ENCODE data around the gene CTDSPL. TPM values are rescaled to one million over a fixed set of nuclear protein-coding genes. Genes with fewer than 3 reads are reported as not detected.

CTDSPL gene
- total RNA-seq, 1 donor = 34.7 TPM

GRCh38 chr3:37826933-37827332 lies 34.7 kb upstream of the CTDSPL start:
- no peak for TF ChIP-seq CTCF (IDR thresholded peaks at IDR 0.05; ENCODE audit: extremely low read depth, low read depth, low read length)
- Histone ChIP-seq H3K27me3 (ENCODE audit: insufficient read depth, low read length) (no peaks in the 10 kb centered on the region), H3K36me3 (ENCODE audit: insufficient read depth, low read length) (no peaks in the 10 kb centered on the region), H3K4me3 (ENCODE audit: insufficient read depth, low read length) (no peak overlapping the region), H3K4me2 (ENCODE audit: insufficient read depth, low read length) (no peak overlapping the region), H3K4me1 (ENCODE audit: insufficient read depth, low read length) (no peaks in the 10 kb centered on the region), H2AFZ (ENCODE audit: low read length) (no peak overlapping the region), H3K9me3 (ENCODE audit: low read depth, low read length) (no peaks in the 10 kb centered on the region), H4K20me1 (ENCODE audit: insufficient read depth, low read length) (no peaks in the 10 kb centered on the region), H3K27ac (ENCODE audit: low read depth, low read length) (no peak overlapping the region), H3K79me2 (ENCODE audit: insufficient read depth, low read length) (no peaks in the 10 kb centered on the region)
- DNase-seq (ENCODE audit: insufficient read length, low spot score, missing footprints) = no peak

GRCh38 chr3:37832480-37832879 lies 29.2 kb upstream of the CTDSPL start:
- no peak overlapping the region for H2AFZ ChIP-seq (ENCODE audit: low read length)
- TF ChIP-seq CTCF (IDR thresholded peaks at IDR 0.05; ENCODE audit: extremely low read depth, low read depth, low read length) = no peak
- H3K4me3 ChIP-seq (ENCODE audit: insufficient read depth, low read length) = no peak overlapping the region
- no peak overlapping the region for H3K4me2 ChIP-seq (ENCODE audit: insufficient read depth, low read length)
- H3K27me3 ChIP-seq (ENCODE audit: insufficient read depth, low read length) = no peaks in the 10 kb centered on the region
- no peaks in the 10 kb centered on the region for H3K36me3 ChIP-seq (ENCODE audit: insufficient read depth, low read length)
- no peaks in the 10 kb centered on the region for H3K9me3 ChIP-seq (ENCODE audit: low read depth, low read length)
- DNase-seq (ENCODE audit: insufficient read length, low spot score, missing footprints) = no peak
- H4K20me1 ChIP-seq (ENCODE audit: insufficient read depth, low read length) = no peaks in the 10 kb centered on the region
- no peak overlapping the region for H3K27ac ChIP-seq (ENCODE audit: low read depth, low read length)
- H3K4me1 ChIP-seq (ENCODE audit: insufficient read depth, low read length) = no peaks in the 10 kb centered on the region
- H3K79me2 ChIP-seq (ENCODE audit: insufficient read depth, low read length) = no peaks in the 10 kb centered on the region

- Histone ChIP-seq H3K9me3 (ENCODE audit: low read depth, low read length) (no peaks in the 10 kb centered on the region), H3K79me2 (ENCODE audit: insufficient read depth, low read length) (no peaks in the 10 kb centered on the region), H3K4me2 (ENCODE audit: insufficient read depth, low read length) (no peak overlapping the region), H2AFZ (ENCODE audit: low read length) (no peak overlapping the region), H3K4me1 (ENCODE audit: insufficient read depth, low read length) (no peaks in the 10 kb centered on the region), H3K27ac (ENCODE audit: low read depth, low read length) (no peak overlapping the region), H3K27me3 (ENCODE audit: insufficient read depth, low read length) (no peaks in the 10 kb centered on the region), H4K20me1 (ENCODE audit: insufficient read depth, low read length) (no peaks in the 10 kb centered on the region), H3K36me3 (ENCODE audit: insufficient read depth, low read length) (no peaks in the 10 kb centered on the region), H3K4me3 (ENCODE audit: insufficient read depth, low read length) (no peak overlapping the region)
- peak; percentile 16 for TF ChIP-seq CTCF (IDR thresholded peaks at IDR 0.05; ENCODE audit: extremely low read depth, low read depth, low read length)
- no peak for DNase-seq (ENCODE audit: insufficient read length, low spot score, missing footprints)
Measured at GRCh38 chr3:37833302-37834186, 28.1 kb upstream of the CTDSPL start.

- no peaks in the 10 kb centered on the region for H3K27me3 ChIP-seq (ENCODE audit: insufficient read depth, low read length)
- H3K27ac ChIP-seq (ENCODE audit: low read depth, low read length) = no peak overlapping the region
- no peak overlapping the region for H3K4me3 ChIP-seq (ENCODE audit: insufficient read depth, low read length)
- DNase-seq (ENCODE audit: insufficient read length, low spot score, missing footprints) = no peak
- H3K79me2 ChIP-seq (ENCODE audit: insufficient read depth, low read length) = no peaks in the 10 kb centered on the region
- no peaks in the 10 kb centered on the region for H3K36me3 ChIP-seq (ENCODE audit: insufficient read depth, low read length)
- H3K9me3 ChIP-seq (ENCODE audit: low read depth, low read length) = no peaks in the 10 kb centered on the region
- H3K4me1 ChIP-seq (ENCODE audit: insufficient read depth, low read length) = no peaks in the 10 kb centered on the region
- H3K4me2 ChIP-seq (ENCODE audit: insufficient read depth, low read length) = no peak overlapping the region
- no peak overlapping the region for H2AFZ ChIP-seq (ENCODE audit: low read length)
- no peak for TF ChIP-seq CTCF (IDR thresholded peaks at IDR 0.05; ENCODE audit: extremely low read depth, low read depth, low read length)
- H4K20me1 ChIP-seq (ENCODE audit: insufficient read depth, low read length) = no peaks in the 10 kb centered on the region
Measured at GRCh38 chr3:37836589-37836988, 25.1 kb upstream of the CTDSPL start.

All from osteoblast (primary cell).